ENCODE measurements around the gene FBXL17.

The FBXL17 gene

GRCh38 chr5:107820429-107820828 lies 561.5 kb downstream of the FBXL17 start:
- POLR2A ChIA-PET, result no interaction called here

GRCh38 chr5:107817951-107818350 lies 563.9 kb downstream of the FBXL17 start:
- no peaks in the 10 kb centered on the region for H3K36me3 ChIP-seq (ENCODE audit: control insufficient read depth in 2 of 2, insufficient read depth in 1 of 2, low read length in 2 of 2)
- TF ChIP-seq ZNF518A (tag by site-specific recombination; conservative IDR thresholded peaks at IDR 0.05; ENCODE audit: low read depth) (no peak), ZNF280C (tag by site-specific recombination; IDR thresholded peaks at IDR 0.05) (no peak), CTCF (tag by site-specific recombination; IDR thresholded peaks at IDR 0.05) (no peak)
- no peaks in the 10 kb centered on the region for H3K4me1 ChIP-seq (ENCODE audit: control insufficient read depth, insufficient read depth, low read length)
- CTCF ChIA-PET, result no interaction called here
- H3K27ac ChIP-seq (ENCODE audit: extremely low read depth, low read depth, low read length), result no peak overlapping the region
- H3K4me3 ChIP-seq (ENCODE audit: low read depth, low read length), result no peak overlapping the region
- H3K9me3 ChIP-seq (ENCODE audit: control insufficient read depth, insufficient read depth, low read depth, low read length), result no peaks in the 10 kb centered on the region
- POLR2A ChIA-PET, result no interaction called here

More at GRCh38 chr5:107820429-107820828, 561.5 kb downstream of the FBXL17 start:
- Histone ChIP-seq H3K4me3 (ENCODE audit: low read depth, low read length) (no peak overlapping the region), H3K36me3 (ENCODE audit: control insufficient read depth in 2 of 2, insufficient read depth in 1 of 2, low read length in 2 of 2) (no peaks in the 10 kb centered on the region), H3K4me1 (ENCODE audit: control insufficient read depth, insufficient read depth, low read length) (no peaks in the 10 kb centered on the region), H3K27ac (ENCODE audit: extremely low read depth, low read depth, low read length) (no peak overlapping the region), H3K9me3 (ENCODE audit: control insufficient read depth, insufficient read depth, low read depth, low read length) (no peaks in the 10 kb centered on the region)
- no peak for TF ChIP-seq YY1 (tag by site-specific recombination; IDR thresholded peaks at IDR 0.05)
- TF ChIP-seq ZNF394 (tag by site-specific recombination; IDR thresholded peaks at IDR 0.05; ENCODE audit: borderline replicate concordance), result no peak
- no peak for TF ChIP-seq ZBTB17 (tag by site-specific recombination; IDR thresholded peaks at IDR 0.05)
- TF ChIP-seq SETDB1 (IDR thresholded peaks at IDR 0.05; ENCODE audit: insufficient read length, low read length), result no peak
- TF ChIP-seq EGR2 (tag by site-specific recombination; IDR thresholded peaks at IDR 0.05; ENCODE audit: low read depth), result no peak
- TF ChIP-seq OVOL3 (tag by site-specific recombination; IDR thresholded peaks at IDR 0.05), result no peak
- no peak for TF ChIP-seq ZNF132 (tag by site-specific recombination; IDR thresholded peaks at IDR 0.05; ENCODE audit: borderline replicate concordance)
- TF ChIP-seq ZNF18 (tag by site-specific recombination; IDR thresholded peaks at IDR 0.05), result no peak
- no peak for TF ChIP-seq ZNF16 (tag by site-specific recombination; IDR thresholded peaks at IDR 0.05; ENCODE audit: low read depth)
- TF ChIP-seq BCL11A (tag by site-specific recombination; IDR thresholded peaks at IDR 0.05; ENCODE audit: low read depth), result no peak
- CTCF ChIA-PET, result interaction anchor here (0.7 kb wide), 1 partner anchor 1551 kb away, joined by 3 read pairs; no protein-coding TSS in a partner anchor
